Mammary epithelial cell (primary cell): ENCODE results near the gene INPP5F.

Experiments used
- EZH2 ChIP-seq: IDR thresholded peaks from 2 replicates; pipeline ENCODE4 v1.6.1; 2012; ENCODE audit warnings: low read length, inconsistent platforms, borderline replicate concordance
- TF ChIP-seq, protein P1 (sequence below), 2 donors: IDR thresholded peaks in 1 of 2; conservative IDR thresholded peaks in 1 of 2; 2 replicates each; pipeline ENCODE4 v1.5.1; 2011 to 2012; ENCODE audit warnings: inconsistent platforms in 2 of 2, low read length in 2 of 2, mild to moderate bottlenecking in 2 of 2, control low read depth in 1 of 2, low read depth in 1 of 2; ENCODE audit not compliant: insufficient read depth in 1 of 2; ENCODE audit errors: extremely low read depth in 1 of 2

DNA sequence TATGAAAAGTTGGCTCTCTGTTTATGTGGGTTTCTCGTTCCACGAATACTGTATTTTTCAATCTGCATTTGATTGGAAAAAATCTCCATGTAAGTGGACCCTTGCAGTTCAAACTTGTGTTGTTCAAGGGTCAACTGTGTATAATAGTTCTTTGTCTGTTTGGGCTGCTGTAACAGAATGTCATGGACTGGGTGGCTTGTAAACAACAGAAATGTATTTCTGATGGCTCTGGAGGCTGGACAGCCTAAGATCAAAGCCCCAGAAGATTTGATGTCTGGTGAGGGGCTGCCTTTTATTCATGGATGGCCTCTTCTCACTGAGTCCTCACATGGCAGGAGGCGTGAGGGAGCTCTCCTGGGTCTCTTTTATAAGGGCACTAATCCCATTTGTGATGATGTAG lies 36.2 kb downstream of the INPP5F start:
- no peak for TF ChIP-seq EZH2
- TF ChIP-seq, protein P1, sequence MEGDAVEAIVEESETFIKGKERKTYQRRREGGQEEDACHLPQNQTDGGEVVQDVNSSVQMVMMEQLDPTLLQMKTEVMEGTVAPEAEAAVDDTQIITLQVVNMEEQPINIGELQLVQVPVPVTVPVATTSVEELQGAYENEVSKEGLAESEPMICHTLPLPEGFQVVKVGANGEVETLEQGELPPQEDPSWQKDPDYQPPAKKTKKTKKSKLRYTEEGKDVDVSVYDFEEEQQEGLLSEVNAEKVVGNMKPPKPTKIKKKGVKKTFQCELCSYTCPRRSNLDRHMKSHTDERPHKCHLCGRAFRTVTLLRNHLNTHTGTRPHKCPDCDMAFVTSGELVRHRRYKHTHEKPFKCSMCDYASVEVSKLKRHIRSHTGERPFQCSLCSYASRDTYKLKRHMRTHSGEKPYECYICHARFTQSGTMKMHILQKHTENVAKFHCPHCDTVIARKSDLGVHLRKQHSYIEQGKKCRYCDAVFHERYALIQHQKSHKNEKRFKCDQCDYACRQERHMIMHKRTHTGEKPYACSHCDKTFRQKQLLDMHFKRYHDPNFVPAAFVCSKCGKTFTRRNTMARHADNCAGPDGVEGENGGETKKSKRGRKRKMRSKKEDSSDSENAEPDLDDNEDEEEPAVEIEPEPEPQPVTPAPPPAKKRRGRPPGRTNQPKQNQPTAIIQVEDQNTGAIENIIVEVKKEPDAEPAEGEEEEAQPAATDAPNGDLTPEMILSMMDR (conservative IDR thresholded peaks at IDR 0.05 in 1 of 2, IDR thresholded peaks at IDR 0.05 in 1 of 2; ENCODE audit: extremely low read depth in 1 of 2, insufficient read depth in 1 of 2, low read depth in 1 of 2, low read length in 2 of 2) = no peak
